GM18868 (cell line): Measurements from ENCODE around the gene FLRT2.

Experiments used
- ATAC-seq: cut with Tn5 transposase; IDR thresholded peaks from one replicate; pipeline ENCODE4 v1.9.1; 2021; ENCODE audit warnings: mild to moderate bottlenecking, moderate library complexity; ENCODE audit not compliant: unreplicated experiment

The FLRT2 gene

GRCh38 chr14:85594217-85594616, 64.3 kb downstream of the FLRT2 start:
- no peak for ATAC-seq

DNA sequence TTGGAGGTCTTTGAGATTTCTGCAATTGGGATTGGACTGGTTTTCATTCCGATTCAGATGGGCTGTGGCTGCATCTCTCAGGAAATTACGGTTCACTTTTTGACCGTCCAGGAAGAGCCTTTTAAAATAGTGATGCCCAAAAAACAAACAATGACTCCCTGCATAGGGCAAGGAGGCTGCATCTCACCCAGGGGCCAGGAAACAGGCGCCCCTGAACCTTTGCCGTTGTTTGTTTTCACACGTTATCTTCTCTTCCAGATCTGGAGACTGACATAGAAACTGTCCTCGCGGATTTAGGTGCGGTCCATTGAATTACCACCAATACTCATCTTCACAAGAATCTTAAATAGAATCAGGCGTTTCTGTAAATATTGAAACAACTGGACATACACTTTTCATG, 66.0 kb downstream of the FLRT2 start:
- ATAC-seq, result no peak

- ATAC-seq, result no peak
Measured at GRCh38 chr14:85596562-85596961, 66.6 kb downstream of the FLRT2 start.

DNA sequence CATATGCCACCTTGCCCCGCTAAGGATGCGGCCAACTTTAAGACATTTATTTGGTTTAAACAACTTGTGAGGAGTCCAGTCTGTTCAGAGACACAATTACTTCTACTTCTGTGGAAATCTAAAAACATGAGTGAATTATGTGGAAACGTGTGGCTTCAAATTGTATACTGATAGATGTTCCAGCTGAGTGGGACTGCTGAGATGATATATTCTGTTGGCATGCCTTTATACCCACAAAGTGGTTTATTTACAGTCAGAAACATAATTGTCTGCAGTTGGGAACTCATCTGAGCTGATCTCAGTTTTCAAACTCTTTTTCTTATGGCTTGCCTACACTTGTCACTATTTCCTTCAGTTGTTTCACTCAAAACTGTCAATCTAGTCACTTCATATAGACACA, 67.8 kb downstream of the FLRT2 start:
- no peak for ATAC-seq

DNA sequence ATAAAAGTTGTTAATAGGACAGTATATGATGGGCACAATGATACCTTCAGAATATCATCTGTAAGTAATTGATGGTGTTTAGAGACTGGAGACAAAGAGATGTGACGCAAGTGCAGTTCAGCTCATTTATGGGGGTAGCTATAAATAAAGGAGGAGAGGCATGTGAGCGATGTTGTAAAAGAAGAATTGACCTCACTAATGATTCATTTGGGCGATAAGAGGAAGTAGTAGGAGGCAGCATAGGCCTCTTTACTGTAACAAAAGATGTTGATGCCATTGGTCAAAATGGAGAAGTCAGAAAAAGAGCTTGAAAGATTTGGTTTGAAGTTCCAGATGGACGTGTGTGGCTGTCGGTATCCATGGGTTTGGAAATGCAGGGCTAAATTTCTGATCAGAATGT, 70.0 kb downstream of the FLRT2 start:
- no peak for ATAC-seq

- no peak for ATAC-seq
Measured at GRCh38 chr14:85601246-85601645, 71.3 kb downstream of the FLRT2 start.

DNA sequence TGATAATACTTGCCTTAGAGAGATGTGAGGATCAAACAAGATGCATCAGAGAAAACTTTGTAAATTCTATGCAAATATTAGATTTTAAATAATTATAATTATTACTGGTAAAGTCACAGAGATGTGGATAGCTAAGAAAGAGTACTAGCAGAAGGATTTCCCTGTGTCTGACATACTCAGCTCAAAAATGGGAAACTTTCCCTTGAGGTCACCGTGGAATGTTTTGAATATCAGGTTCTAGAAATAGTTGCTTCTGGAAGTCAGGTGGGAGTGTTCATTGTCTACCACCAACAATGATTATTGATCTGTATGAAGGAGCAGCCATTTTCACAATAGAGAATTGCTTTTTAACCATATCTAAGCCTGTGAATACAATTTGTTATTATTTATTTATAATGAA, 71.7 kb downstream of the FLRT2 start:
- ATAC-seq, result no peak

DNA sequence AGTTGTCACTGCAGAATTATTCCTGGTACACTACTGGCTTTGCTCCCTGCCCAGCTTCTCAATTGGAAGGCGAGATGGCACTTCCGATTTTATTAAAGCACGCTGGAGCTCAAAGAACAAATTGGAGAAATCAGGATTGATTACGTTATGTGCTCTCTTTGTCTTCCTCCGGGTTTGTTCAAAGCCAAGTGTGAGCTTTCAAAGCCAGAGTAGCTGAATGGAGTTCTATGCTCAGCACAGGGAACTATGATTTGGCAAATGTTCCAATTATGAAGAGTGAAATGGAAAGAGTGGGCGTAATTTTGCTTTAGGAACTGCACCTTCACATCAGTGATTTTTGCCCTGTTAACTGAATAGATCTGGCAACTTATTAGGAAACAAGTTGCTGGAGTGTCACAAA, 72.4 kb downstream of the FLRT2 start:
- ATAC-seq, result no peak

DNA sequence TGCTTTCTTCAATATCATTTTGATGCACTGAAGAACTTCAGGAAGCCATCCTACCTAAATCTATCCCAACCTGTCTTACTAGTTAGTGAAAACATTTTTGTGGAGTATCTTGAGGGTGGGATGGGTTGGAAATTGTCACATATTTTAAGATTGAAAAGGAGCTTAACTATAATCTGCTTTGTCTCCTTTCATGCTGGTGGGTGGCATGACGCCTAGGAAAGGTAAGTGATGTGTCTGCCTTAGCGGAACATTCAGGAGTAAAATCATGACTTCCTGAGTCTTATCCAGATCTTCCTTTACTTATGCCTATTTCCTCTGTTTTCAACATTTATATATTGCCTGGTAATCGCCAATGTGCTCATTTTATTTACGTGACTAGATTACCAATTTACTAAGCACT, 74.1 kb downstream of the FLRT2 start:
- no peak for ATAC-seq

DNA sequence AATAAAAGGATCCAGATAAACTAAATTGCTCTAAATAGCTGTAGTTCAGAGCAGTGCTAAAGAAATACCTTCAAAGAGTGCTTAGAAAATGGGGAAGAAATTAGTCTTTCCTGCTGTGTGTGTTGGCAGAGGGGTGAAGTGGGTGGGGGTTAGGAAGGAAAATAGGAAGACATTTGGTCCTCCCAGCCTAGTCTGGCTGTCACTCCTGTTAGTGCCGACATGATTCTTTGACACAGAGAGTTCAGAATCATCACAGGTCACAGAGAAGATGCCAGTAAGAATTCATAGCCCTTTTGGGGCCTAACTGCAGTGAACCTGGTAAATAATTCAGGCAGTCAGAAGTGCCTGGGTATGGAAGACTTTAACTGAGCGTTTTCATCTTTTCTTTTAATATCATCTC, 74.8 kb downstream of the FLRT2 start:
- no peak for ATAC-seq

DNA sequence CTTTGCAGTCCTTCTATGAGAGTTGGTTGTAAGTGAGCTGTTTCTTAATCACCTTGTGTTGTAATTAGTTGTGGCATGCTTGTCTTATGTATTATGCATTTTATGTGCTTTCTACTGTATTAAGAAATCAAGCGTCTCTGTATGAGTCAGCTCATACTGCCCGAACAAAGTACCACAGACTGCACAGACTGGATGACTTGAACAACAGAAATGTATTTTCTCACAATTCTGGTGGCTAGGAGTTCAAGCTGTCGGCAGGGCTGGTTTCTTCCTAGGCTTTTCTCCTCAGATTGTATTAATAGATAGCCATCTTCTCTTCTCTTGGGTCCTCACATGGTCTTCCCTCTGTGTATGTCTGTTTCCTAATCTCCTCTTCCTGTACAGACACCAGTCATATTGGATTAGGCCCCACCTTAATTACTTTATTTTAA, 77.7 kb downstream of the FLRT2 start:
- ATAC-seq, result no peak

DNA sequence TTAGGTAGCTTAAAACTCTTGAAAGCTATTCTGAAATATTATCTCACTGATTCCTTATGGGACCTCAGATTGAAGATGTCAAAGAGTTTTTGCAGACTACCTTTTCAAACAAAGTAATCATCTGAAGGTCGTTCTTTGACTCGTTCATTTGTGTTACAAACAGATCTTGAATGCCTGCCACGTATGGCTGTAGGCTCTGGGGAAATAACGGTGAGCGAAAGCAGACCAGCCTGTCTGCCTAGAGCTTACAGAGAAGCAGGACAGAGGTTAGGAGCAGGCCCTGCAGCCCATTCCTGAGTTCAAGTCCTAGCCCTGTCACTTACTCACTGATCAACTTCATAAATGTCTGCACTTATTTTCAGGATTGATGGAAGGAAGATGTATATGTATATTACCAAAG, 83.6 kb downstream of the FLRT2 start:
- no peak for ATAC-seq

- ATAC-seq, result no peak
Measured at GRCh38 chr14:85616386-85616885, 86.5 kb downstream of the FLRT2 start.

DNA sequence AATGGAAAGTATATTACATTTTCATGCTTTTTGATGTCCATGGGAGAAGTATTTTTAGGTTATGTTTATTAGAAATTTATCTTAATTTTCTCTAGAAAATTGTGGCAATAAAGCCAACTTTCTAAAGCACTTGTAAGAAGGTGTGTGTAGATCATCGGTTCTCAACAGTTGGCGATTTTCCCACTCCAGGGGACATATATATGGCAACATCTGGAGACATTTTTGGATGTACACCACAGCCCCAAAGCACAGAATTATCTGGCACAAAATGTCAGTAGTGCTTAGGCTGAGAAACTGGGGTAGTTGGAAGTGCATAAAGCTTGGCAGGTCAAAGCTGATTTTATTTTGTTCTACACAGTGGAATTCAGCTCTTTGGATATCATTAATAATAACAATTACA, 86.9 kb downstream of the FLRT2 start:
- no peak for ATAC-seq

DNA sequence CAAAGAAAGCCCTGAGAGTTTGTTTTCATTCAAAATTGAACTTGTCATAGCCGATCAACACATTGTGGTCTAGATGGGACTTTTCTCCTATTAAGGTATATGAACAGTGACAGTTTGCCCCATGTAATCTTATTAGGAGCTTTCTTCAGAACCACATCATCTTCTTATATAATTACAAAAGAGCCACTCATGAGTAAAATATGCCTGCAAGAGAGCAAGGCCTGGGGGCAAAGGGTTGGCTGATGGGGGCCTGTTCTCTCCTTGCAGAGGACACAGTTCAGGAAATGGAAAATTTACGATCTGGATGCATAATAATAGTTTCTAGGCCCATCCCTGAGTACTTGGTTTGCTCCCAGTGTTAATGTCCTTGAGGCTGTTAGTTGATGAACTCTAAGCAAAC, 87.8 kb downstream of the FLRT2 start:
- ATAC-seq, result no peak

DNA sequence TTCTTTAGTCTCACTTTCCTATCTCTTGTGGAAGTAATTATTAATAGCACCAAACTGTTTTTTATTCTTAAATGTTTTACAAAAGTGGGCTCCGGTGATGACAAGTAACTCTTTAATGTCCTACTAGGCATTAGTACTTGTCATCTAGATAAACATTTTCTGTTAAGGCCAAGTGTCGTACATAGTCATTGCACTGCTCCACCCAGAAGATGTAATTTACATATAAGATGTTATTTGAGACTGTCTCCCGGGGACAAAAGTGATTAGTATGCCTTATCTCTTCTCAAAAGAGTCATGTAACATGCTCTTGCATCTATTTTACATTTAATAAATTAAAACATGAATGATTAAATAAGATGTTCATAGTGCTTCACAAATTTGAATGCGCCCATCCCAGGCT, 88.4 kb downstream of the FLRT2 start:
- ATAC-seq, result no peak

- ATAC-seq, result no peak
Measured at GRCh38 chr14:85618978-85619377, 89.0 kb downstream of the FLRT2 start.

- no peak for ATAC-seq
Measured at GRCh38 chr14:85619851-85620250, 89.9 kb downstream of the FLRT2 start.

- ATAC-seq, result no peak
Measured at GRCh38 chr14:85620947-85621346, 91.0 kb downstream of the FLRT2 start.

GRCh38 chr14:85622106-85622505, 92.2 kb downstream of the FLRT2 start:
- ATAC-seq, result no peak

DNA sequence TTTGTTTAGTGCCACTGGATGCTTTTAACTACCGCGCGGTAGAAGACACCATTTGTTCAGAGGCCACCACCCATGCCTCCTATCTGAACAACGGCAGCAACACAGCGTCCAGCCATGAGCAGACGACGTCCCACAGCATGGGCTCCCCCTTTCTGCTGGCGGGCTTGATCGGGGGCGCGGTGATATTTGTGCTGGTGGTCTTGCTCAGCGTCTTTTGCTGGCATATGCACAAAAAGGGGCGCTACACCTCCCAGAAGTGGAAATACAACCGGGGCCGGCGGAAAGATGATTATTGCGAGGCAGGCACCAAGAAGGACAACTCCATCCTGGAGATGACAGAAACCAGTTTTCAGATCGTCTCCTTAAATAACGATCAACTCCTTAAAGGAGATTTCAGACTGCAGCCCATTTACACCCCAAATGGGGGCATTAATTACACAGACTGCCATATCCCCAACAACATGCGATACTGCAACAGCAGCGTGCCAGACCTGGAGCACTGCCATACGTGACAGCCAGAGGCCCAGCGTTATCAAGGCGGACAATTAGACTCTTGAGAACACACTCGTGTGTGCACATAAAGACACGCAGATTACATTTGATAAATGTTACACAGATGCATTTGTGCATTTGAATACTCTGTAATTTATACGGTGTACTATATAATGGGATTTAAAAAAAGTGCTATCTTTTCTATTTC, 93.2 kb downstream of the FLRT2 start:
- ATAC-seq, result no peak

- ATAC-seq, result no peak
Measured at GRCh38 chr14:85625925-85626585, 96.1 kb downstream of the FLRT2 start.

- ATAC-seq, result no peak
Measured at GRCh38 chr14:85634205-85634604, 104.3 kb downstream of the FLRT2 start.
